ENCODE results near the gene PRKN.

PRKN gene

DNA sequence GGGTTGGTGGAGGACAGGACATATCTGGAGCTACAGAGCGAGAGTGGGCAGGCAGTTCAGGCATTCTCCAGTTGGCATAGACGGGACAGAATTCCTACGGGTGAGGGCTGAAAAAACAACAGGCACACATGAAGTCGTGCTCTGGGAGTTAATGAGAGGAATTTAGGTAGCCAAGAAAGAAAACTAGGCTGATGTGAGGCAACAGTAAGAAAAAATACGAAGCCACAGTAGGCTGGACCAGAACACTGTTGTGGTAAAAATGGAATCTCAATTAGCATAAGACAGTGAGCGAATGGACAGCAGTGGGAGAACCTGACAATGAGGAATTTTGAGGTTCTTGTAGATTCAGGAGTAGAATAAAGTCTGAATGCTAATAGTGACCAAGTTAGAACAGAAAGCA lies 965.6 kb downstream of the PRKN start:
- H3K4me3 Mint-ChIP-seq, result no peak overlapping the region
- H3K4me1 Mint-ChIP-seq, result no peaks in the 10 kb centered on the region
- no peaks in the 10 kb centered on the region for H3K9me3 Mint-ChIP-seq
- H3K36me3 Mint-ChIP-seq (ENCODE audit: low read depth), result no peaks in the 10 kb centered on the region
- TF ChIP-seq, protein P1, sequence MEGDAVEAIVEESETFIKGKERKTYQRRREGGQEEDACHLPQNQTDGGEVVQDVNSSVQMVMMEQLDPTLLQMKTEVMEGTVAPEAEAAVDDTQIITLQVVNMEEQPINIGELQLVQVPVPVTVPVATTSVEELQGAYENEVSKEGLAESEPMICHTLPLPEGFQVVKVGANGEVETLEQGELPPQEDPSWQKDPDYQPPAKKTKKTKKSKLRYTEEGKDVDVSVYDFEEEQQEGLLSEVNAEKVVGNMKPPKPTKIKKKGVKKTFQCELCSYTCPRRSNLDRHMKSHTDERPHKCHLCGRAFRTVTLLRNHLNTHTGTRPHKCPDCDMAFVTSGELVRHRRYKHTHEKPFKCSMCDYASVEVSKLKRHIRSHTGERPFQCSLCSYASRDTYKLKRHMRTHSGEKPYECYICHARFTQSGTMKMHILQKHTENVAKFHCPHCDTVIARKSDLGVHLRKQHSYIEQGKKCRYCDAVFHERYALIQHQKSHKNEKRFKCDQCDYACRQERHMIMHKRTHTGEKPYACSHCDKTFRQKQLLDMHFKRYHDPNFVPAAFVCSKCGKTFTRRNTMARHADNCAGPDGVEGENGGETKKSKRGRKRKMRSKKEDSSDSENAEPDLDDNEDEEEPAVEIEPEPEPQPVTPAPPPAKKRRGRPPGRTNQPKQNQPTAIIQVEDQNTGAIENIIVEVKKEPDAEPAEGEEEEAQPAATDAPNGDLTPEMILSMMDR (IDR thresholded peaks at IDR 0.05), result no peak
- DNase-seq, result no peak
- H3K27ac Mint-ChIP-seq, result peak overlapping the region; percentile 35
- H3K27me3 Mint-ChIP-seq (ENCODE audit: low read depth, poor library complexity), result peaks cover 8% of the 10 kb centered on the region

- TF ChIP-seq, protein P1 (IDR thresholded peaks at IDR 0.05), result no peak
- no peak for DNase-seq
- no peaks in the 10 kb centered on the region for H3K36me3 Mint-ChIP-seq (ENCODE audit: low read depth)
- no peaks in the 10 kb centered on the region for H3K4me1 Mint-ChIP-seq
- H3K4me3 Mint-ChIP-seq, result no peak overlapping the region
- H3K27ac Mint-ChIP-seq, result no peak overlapping the region
- H3K9me3 Mint-ChIP-seq, result no peaks in the 10 kb centered on the region
- no peaks in the 10 kb centered on the region for H3K27me3 Mint-ChIP-seq (ENCODE audit: low read depth, poor library complexity)
Measured at GRCh38 chr6:161755080-161755479, 972.5 kb downstream of the PRKN start.

DNA sequence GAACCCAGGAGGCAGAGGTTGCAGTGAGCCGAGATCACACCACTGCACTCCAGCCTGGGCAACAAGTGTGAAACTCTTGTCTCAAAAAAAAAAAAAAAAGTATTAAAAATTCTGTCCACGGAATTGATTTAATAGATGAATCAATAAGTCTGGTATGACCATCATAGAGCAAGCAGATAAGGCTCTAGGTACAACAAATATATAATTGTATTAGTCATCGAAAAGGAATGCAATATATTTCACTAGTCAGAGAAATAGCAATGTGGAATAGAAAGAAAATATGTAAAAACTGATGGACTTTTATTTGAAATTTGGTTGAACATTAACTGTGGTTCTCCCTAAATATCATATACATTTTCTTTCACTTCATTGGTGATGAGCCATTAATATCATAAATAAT lies 976.9 kb downstream of the PRKN start:
- peaks cover 15% of the 10 kb centered on the region for H3K4me1 Mint-ChIP-seq
- no peak overlapping the region for H3K27ac Mint-ChIP-seq
- DNase-seq, result no peak
- no peaks in the 10 kb centered on the region for H3K27me3 Mint-ChIP-seq (ENCODE audit: low read depth, poor library complexity)
- no peaks in the 10 kb centered on the region for H3K9me3 Mint-ChIP-seq
- no peaks in the 10 kb centered on the region for H3K36me3 Mint-ChIP-seq (ENCODE audit: low read depth)
- H3K4me3 Mint-ChIP-seq, result no peak overlapping the region
- TF ChIP-seq, protein P1 (IDR thresholded peaks at IDR 0.05), result no peak

DNA sequence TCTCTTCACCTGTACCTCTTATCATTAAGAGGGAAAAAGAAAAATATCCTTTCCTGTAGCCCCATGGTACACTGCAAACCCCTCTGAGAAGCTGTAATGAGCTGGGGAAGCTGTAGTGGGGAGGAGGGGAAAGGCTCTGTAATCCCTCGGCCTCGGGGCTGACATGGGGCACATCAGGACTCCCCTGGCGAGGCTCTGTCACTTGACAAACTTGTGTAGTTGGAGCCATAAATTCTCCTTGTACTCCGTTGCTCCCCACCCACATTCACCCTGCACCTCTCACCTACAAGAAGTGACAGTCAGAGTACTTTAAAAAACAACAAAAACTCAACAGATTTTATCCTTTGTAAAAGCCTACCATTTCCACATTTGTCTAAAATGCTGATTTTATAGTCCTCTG lies 978.0 kb downstream of the PRKN start:
- no peak for DNase-seq
- H3K4me1 Mint-ChIP-seq, result peaks cover 15% of the 10 kb centered on the region
- H3K27me3 Mint-ChIP-seq (ENCODE audit: low read depth, poor library complexity), result no peaks in the 10 kb centered on the region
- H3K9me3 Mint-ChIP-seq, result no peaks in the 10 kb centered on the region
- H3K36me3 Mint-ChIP-seq (ENCODE audit: low read depth), result no peaks in the 10 kb centered on the region
- TF ChIP-seq, protein P1 (IDR thresholded peaks at IDR 0.05), result no peak
- H3K4me3 Mint-ChIP-seq, result no peak overlapping the region
- no peak overlapping the region for H3K27ac Mint-ChIP-seq

DNA sequence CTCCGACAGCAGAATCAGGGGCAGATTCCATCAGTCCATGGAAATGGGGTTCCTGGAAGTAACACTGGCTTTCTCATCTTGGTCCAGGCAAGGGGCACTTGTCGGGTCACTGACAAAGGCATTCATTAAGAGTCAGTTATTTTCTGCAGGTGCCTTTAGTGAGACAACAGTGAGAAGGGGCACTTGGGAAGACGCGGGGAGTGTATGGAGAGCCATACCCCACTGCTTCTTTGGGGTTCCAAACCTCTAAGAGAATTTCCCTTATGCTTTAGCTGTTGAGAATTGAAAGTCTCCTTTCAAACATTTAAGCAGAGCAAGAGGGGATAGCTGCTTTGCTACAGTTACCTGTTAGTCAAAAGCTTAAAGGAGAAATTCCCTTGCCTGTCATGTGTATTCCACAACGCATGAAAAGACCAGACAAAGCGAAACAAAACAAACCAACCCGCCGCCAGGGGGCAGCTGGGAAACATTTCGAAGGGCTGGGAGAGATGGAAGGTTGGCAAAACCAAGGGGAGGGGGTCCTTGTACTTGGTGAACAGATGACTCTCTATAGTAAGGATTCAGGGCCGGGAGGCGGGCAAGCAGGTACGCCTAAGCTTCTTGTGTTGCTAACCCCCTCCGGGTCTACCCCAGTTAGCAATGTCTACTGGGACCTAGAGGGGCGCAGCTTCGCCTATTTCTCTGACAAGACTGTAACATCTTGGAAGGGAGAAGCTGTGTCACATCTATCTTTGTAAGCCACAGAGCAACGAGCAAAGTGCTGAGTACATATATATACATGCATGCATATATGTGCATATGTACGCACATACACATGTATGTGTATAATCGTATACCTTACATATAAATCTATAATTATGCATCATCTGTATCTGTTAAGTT lies 978.8 kb downstream of the PRKN start:
- H3K27ac Mint-ChIP-seq, result no peak overlapping the region
- peak; percentile 85 for DNase-seq
- H3K36me3 Mint-ChIP-seq (ENCODE audit: low read depth), result no peaks in the 10 kb centered on the region
- no peak overlapping the region for H3K4me3 Mint-ChIP-seq
- no peaks in the 10 kb centered on the region for H3K9me3 Mint-ChIP-seq
- TF ChIP-seq, protein P1 (IDR thresholded peaks at IDR 0.05), result peak; percentile 72
- peaks cover 15% of the 10 kb centered on the region for H3K4me1 Mint-ChIP-seq
- no peaks in the 10 kb centered on the region for H3K27me3 Mint-ChIP-seq (ENCODE audit: low read depth, poor library complexity)

DNA sequence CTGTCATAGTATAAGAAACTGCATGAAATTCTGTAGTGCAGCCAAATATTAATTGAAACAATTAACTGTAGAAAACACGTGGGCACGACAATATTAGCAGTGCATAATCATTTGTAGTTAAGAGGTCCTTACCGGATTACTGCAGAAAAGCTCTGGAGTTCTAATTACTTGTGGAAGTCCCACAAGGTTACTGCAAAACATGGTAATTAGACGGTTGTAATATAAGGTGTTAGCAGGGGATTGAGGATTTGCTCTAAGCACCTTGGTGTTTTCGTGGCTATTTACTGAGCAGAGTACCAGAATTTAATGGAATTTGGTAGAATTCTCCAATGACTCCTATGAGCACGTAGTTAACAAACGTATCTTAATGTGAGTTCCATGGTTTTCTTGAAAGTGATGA lies 980.1 kb downstream of the PRKN start:
- TF ChIP-seq, protein P1 (IDR thresholded peaks at IDR 0.05), result no peak
- H3K27ac Mint-ChIP-seq, result no peak overlapping the region
- no peak for DNase-seq
- no peaks in the 10 kb centered on the region for H3K36me3 Mint-ChIP-seq (ENCODE audit: low read depth)
- H3K27me3 Mint-ChIP-seq (ENCODE audit: low read depth, poor library complexity), result no peaks in the 10 kb centered on the region
- peaks cover 15% of the 10 kb centered on the region for H3K4me1 Mint-ChIP-seq
- no peak overlapping the region for H3K4me3 Mint-ChIP-seq
- peaks cover 2% of the 10 kb centered on the region for H3K9me3 Mint-ChIP-seq

Data from nephron progenitor cell (in vitro differentiated cells).